Fibroblast of the aortic adventitia (primary cell): ENCODE data around the gene LRRC8C. TPM values are rescaled to one million over a fixed set of nuclear protein-coding genes. Genes with fewer than 3 reads are reported as not detected.

ENCODE experiments used
- DNase-seq: peaks from one replicate; pipeline ENCODE4 v3.0.0-alpha.2; 2010; ENCODE audit warnings: low read depth
- H3K4me3 ChIP-seq: 2 replicates; pipeline ENCODE4 v1.5.1; 2011; ENCODE audit warnings: low read depth, mild to moderate bottlenecking, control low read depth, low read length, moderate library complexity
- total RNA-seq: library from RNA; depleted of rRNA; stranded (reverse); fragments of >200 nt; gene quantifications from 2 replicates; pipeline ENCODE4 v1.2.3, GENCODE V29; 2012; ENCODE audit warnings: low replicate concordance
- TF ChIP-seq, protein P1 (sequence below): IDR thresholded peaks from 2 replicates; pipeline ENCODE4 v1.5.1; 2011; ENCODE audit warnings: mild to moderate bottlenecking, low read length, control low read depth, inconsistent platforms; ENCODE audit not compliant: insufficient read depth

Gene LRRC8C
- total RNA-seq, 1 donor: 25.3 TPM

DNA sequence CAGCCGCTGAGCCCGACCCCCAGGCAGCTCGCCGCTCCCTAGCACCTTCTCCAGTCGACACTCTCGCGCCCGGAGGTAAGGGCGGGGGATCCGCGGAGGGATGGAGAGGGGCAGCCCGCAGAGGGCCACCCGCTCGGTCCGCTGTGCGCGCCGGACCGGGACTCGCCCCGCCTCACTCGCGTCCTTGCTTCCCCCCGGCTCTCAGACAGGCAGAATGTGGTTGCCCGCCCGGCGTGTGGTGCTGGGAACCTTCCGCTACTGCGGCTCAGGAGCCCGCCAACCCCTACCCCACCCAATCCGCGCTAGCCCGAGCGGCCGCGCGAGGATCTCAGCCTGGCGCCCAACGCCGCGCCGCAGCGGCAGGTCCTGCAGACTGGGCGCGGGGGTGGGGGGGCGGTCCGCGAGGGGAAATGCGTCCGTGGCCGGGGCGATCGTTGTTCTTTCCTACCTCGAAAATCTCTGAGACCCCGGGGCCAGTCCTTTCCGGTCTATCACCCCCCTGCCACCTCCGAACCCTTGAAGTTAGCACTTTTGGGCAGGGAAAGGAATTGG lies 404 bp downstream of the LRRC8C start:
- TF ChIP-seq, protein P1, sequence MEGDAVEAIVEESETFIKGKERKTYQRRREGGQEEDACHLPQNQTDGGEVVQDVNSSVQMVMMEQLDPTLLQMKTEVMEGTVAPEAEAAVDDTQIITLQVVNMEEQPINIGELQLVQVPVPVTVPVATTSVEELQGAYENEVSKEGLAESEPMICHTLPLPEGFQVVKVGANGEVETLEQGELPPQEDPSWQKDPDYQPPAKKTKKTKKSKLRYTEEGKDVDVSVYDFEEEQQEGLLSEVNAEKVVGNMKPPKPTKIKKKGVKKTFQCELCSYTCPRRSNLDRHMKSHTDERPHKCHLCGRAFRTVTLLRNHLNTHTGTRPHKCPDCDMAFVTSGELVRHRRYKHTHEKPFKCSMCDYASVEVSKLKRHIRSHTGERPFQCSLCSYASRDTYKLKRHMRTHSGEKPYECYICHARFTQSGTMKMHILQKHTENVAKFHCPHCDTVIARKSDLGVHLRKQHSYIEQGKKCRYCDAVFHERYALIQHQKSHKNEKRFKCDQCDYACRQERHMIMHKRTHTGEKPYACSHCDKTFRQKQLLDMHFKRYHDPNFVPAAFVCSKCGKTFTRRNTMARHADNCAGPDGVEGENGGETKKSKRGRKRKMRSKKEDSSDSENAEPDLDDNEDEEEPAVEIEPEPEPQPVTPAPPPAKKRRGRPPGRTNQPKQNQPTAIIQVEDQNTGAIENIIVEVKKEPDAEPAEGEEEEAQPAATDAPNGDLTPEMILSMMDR: no peak
- peak overlapping the region; percentile 85 for H3K4me3 ChIP-seq
- peak; percentile 51 for DNase-seq

DNA sequence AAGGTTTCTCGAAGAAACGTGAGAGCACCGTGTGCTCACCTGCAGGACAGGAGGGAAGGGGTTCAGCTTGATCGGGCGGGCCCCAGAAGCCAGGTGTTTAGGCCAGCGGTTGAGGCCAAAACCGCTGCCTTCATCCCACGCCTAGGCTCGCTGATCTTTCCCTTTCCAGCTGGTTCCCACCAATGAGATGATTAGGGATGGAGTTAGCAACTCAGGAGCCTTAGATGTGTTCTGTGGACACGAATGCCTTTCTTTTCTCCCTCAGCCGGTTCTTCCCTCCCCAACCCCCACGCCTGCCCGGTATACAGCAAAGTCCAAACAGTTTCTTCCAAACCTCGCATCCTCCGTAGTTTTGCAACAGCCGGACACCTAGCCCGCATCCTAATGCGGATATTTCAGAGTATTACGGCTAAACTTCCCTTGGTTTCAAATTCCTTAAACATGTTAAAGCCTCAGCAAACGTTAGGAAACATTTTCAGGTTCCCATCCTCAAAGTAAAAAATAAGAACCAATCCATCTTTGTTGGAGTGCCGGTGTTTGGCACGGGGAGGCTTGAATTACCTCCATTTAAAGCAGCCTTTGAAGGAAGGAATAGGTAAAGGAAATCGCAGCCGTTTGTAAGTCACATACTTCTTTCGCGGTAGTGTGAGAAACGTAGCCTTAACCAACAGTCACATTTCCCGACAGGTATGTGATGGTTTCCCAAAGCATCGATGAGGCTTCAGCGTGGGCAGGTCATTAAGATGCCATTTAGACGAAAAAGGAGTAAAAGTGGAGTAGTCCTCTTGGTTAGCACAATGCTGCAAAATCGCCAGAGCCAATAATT lies 1.1 kb downstream of the LRRC8C start:
- H3K4me3 ChIP-seq: peak overlapping the region; percentile 85
- peak; percentile 57 for DNase-seq
- TF ChIP-seq, protein P1: no peak

DNA sequence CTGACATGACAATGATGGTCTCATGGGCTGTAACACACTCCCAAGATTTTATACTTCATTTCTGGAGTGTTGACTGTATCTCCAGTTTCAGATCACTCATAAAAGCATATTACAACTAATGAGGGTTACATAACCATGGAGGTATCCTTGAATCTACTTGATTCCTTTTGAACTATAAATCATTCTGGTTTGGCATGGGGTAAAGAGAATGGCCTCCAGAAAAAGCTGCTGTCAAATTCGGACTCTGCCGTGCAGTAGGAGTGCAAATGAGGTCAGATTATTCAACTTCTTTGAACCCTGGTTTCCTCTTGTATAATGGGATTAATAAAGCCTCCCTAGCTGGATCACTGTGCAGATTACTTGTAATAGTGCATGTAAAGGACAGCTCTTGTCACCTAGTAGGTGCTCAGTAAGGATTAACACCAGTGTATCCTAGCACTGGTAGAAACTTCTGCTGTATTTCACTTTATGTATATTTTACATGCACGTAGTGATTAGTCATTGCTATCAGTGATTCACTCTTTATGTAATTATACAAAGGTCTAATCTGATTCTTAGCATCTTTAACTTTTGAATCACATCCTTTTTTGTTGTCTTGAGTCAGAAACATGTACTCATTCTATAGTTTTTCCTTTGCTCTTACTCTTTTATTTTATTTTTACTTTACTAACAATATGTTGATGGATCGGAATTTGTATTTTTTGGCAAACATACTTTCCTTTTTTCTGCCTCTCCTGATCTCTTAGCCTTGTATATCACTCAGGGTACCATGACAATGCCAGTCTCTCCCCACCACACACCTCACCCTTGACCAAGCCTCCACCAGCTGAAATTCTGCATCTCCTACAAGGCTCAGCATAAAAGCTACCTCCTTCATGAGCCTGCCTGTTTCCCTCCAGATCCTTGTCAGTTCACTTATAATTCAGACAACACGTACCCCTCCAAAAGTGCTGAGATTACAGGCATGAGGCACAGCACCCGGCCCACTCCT lies 3.2 kb downstream of the LRRC8C start:
- H3K4me3 ChIP-seq: no peak overlapping the region
- TF ChIP-seq, protein P1: no peak
- DNase-seq: peak; percentile 73

DNA sequence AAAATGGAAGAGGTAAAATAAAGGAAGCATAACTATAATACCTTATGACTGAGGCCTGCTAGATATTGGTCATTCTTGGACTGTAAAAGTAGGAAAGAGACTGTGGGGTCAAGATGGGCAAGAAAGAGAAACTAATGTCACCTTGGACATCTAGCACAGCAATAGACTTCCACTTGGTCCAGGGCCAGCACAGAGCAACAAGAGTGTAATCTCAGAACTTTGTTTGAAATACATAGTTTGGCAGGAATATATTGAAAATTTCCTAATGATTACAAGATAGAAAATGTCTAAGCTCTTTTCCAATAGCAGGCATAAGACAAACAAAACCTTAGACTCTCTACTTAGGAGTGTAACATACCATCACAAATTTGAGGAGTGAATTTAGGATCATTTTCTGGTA lies 4.6 kb downstream of the LRRC8C start:
- no peak overlapping the region for H3K4me3 ChIP-seq
- TF ChIP-seq, protein P1: no peak
- DNase-seq: peak; percentile 59

DNA sequence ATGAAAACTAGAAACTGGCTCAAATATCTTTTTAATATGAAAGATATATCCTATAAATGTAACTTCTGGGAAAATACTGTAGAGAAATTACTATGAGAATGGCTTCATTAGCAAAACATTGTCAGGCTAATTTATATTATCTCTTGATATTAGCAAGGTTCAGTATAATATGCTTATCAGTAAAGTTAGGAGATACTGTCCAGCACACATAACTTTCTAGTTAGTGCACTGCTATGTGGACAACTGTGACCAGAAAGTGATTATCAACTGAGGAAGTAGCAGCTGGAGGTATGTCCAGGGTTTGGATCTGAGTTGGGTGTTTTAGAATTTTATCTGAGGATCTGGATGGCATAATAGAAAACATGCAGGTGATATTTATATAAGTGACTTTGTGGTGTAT lies 7.5 kb downstream of the LRRC8C start:
- DNase-seq: peak; percentile 20
- no peak overlapping the region for H3K4me3 ChIP-seq
- TF ChIP-seq, protein P1: no peak

DNA sequence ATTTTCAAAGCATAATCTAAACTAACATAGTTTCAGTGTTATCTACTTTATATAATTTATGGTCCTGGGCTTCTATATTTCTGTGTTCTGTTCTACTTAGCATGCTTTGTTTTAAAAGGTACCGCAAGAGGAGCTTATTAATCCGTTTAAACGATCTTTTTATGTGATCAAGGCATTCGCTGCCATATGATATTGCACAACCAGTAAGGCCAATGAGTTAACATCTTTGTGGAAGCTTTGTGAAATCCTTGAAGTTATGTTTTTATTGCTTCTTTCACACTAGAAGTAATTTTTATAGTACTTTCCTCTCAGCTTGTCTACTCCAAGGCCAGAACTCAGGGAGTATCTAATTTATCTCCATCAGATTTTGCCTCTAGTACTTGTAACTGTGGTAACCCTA lies 8.9 kb downstream of the LRRC8C start:
- TF ChIP-seq, protein P1: no peak
- DNase-seq: no peak
- no peak overlapping the region for H3K4me3 ChIP-seq
